Limb (tissue), 2 donors: ENCODE data around the gene CCT7.

Source experiments
- DNase-seq, 2 donors: peaks; one replicate each; pipeline ENCODE4 v3.0.0-alpha.2; 2016; ENCODE audit errors: extremely low spot score in 2 of 2

CCT7 gene

DNA sequence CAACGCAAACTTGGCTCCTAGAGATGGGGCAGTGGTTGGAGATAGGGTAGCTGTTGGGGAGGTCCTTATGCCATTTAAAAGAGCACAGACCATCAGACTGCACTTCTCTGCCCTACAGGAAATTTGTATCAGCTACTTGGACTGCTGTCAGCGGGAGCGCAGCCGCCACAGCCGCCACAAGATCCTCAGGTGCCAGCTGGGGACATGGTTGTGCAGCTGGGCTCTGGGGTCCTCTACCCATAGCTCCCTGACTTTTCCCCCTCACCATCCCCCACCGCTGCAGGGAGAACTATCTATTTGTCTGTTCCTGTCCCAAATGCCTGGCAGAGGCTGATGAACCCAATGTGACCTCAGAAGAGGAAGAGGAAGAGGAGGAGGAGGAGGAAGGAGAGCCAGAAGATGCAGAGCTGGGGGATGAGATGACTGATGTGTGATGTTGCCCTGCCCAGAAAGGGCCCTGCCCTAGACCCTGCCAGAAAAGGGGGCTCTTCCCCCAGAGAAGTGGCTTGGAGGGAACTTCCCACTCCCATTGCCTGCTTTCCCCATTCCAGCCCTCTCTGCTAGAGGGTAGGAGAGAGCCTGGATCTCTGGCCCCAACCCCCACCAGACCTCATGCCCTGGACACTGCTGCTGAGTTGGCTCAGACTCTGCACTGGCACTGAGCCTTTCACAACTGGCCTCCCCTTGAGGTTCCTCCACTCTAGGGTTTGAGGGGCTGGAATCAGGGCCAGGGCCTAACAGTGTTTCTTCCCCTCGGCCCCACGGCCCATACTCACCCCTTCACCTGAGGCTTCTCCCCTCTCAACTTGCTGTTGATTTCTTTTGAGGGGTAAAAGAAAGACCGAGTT, 8.4 kb upstream of the CCT7 start:
- no peak for DNase-seq

DNA sequence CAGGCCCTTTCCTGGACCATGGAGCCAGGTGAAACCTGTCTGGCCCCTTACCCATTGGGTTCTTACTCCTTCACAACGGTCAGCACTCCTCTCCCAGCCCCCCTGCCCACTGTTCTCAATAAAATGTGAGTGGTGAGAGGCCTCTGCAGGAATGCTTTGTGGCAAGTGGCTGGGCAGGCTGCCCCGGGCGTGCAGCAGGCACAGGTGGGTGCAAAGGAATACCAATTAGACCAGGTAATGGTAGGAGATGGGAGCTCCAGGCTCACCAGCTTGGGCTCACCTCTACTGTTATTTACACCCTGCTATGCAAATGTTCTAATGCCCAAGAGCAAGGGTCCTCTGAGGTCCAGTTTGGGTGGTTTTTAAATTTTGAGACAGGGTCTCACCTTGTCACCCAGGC, 7.0 kb upstream of the CCT7 start:
- DNase-seq, result no peak

DNA sequence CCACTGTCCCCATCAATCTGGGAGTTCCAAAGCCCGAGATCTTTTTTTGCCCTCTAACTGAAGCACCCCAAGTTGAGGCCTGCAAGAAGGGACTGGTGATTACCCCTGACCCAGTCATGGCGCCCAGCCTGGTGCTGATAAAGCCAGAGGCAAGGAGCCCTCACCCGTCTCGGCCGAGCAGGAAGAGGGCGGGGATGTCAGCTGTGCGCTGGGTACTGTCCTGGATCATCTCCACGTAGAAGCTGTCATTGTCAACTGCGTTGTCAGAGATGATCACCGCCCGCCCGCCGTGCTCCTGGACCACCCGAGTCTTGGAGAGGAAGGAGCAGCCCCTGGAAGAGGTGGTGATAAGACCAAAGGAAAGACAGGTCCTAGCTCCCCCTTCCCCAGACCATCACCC, 5.5 kb upstream of the CCT7 start:
- no peak for DNase-seq

DNA sequence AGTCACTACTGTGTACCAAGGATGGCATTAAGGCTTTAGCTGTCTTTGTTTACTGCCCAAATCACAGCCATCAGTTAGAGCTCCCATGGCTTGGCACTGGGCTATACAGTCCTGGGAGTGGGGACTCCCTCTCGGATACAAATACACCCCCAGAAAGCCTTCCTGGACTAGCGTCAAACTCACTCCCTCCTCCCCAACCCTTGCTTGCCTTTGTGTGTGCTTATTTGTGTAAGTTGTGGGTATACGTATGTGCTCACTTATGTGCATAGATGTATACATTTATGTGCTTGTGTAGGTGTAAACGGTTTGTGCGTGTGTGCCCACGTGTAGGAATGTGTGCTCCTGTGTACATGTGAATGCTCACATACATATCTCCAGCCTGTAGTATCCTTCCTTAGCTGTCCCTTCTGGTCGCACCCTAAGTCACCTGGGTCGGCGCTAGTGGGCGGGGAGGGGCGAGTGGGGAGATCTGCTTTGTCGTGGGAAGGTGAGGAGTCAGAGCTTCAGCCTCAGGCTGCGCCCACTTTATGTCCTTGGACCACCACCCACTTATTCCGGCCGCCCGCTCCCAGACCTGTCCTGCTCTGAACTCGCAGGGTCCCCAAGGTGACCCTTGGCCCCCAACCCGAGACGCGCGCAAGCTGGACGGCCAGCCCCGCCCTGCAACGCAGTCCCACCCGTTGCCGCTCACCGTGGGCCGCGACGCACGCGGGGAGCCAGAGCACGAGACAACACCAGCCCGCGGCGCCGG, 1.5 kb upstream of the CCT7 start:
- no peak for DNase-seq

DNA sequence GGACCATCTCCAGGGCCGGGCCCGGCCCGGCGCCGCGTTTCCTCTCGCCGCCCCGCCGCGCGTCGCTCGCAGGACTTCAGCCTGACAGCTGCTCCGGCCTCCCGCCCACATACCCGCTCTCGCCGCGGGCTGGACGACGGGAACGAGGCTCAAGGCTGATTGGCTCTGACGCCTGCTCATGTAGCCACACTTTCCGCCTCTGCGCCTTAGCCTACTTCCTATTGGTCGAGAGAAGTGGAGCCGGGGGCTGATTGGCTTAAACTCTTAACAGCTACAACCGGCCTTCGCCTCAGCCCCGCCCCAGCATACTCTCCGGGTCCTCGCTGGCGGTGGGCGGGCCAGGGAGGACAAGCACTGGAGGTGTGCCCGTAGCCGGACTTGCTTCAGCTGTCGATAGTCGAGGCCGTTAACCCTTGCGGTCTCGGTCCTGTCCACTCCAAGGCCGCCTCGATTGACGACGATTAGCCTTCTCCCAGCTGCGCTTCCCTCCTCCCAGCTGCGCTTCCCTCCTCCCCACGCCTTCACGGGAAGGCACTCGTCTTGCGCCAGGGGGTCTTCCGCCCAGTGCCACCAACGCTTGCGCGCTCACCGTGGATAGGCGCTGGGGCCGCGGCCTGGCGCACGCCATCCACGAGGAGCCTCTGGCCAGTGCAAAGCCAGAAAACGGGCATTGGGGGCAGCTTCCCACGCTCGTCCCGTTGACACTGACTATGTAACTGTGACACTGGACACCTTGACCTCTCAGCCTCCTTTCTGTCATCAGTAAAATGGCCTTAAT, 765 bp upstream of the CCT7 start, which contains the start of gene PRADC1:
PRADC1 (minus strand) TSS at position 86 of the 778 bp plus-strand sequence; CDS start at position 7, 79 bp downstream.
- DNase-seq, result peak; percentile 97 to 99

DNA sequence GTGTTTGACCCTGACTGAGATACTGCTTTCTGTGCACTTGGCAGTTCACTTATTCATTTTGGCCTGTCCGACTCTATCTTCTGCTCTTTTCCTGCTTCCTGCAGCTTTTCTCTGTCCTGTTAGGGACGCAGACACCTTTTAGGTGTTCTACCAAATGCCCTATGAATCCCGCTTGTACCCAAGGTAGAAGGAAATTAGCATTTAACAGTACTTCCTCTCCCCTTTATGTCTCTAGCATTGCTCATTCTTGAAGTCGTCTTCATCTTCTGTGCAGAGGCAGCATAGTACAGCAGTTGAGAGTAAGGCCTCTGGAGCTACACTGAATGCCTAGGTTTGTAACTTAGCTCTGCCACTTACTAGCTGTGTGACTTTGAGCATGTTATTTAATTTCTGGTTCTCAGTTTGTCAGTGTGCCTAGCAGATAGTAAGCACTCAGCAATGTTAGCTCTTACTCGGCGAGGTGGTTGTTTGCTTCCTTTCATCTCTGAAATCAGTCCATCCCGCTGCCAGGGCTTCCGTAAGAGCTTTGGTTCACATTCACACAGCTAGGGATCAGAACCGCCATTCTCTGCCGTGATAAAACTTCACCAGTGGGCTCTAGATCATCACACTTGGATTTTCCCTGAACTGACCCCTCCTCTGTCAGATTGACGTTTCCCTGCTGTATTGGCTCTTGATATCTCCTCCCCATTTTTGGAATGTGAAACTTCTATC, 1.4 kb downstream of the CCT7 start:
- no peak for DNase-seq

DNA sequence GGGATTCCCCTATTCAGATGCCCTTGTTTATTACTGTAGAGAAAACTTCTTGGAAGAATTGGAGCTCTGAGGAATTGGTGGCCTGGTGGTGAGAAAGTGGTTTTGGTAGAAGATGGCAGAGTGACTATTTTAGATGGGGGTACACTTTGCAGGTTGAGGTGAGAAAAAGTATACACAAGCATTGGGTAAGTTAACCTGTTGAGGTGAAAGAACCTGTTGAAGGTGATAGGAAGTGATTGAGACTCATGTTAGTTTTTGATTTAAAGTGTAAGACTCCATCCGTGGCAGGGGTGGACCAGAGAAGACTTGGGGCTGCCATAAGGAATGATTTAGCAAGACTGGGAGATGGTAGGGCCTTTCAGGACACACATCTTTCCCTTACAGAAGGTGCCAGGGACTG, 3.1 kb downstream of the CCT7 start:
- no peak for DNase-seq

DNA sequence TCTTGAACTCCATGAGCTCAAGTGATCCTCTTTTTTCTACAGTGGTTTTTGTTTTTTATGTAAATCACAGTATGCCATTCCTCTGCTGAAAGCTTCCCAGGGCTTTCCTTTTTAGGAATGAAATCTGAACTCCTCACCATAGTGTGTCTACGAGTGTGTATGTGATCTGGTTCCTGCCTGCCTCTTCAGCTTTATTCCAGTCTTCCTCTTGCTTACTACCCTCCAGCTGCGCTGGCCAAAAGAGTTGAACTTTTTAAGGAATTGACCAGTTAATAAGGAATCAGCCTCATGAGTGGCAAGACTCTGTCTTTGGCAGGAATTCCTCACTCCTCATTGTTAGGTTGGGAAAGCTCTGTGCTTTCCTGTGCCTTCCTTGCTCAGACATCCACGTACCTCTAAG, 4.0 kb downstream of the CCT7 start:
- DNase-seq, result no peak

DNA sequence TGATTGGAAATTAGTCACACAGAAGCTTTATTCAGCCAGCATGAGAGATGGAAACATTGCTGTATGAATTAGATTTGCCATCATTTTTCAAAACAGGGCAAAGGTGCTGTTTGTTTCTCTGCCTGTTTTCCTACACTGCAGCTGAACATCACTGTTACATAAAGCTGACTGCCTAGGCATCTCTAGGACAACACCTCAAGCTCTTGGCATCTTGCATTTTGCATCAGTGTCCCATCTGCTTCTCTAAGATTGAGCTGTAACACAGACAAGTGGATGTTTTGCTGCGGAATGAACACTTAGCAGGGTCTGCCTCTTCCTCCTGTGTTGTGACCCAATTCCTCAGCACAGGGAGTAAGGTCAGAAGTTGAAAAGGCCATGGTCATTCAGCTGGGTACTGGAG, 4.9 kb downstream of the CCT7 start:
- DNase-seq, result no peak

DNA sequence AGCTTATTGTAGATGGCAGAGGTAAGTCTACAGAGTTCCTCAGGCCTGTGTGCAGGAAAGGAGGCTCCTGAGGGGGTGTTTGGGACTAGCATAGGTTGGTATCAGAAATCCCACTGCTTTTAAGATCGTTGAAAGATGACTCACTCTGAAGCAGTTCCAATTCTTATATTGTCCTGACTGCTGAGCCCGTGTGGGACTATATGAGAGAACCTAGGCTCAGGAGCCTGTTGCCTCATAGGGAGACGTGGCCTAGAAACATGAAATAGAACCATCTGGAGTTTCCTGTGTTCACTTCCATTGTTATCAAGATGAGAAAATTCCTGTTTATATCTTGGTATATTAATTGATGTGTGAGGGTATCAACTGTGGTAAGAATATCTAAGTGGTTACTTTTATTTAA, 5.7 kb downstream of the CCT7 start:
- no peak for DNase-seq

DNA sequence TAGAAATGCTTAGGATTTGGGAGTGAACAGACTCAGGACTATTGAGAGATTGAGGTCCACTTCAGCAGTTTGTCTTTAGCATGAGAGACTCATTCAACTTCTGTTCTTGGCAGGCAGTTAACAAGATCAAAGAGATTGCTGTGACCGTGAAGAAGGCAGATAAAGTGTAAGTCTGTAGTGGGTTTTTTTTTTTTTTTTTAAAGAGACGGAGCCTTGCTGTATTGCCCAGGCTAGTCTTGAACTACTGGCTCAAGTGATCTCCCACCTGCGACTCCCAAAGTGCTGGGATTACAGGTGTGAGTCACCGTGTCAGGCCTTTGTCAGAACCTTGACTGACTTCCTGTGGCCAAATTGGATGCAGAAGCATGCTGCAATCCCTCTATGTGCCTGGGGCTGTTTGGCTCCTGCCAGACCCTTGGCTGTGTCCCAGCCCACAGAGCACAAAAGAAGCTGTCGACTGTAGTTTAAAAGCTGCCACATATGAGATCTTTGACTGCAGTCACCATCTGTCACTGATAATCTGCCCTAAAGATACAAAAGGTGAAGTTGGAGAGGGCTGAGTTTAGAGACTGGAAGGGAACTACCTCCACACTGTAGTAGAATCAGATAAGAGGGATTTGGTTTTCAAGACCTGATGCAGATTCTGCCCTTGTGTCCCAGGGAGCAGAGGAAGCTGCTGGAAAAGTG, 9.9 kb downstream of the CCT7 start:
- DNase-seq, result no peak

DNA sequence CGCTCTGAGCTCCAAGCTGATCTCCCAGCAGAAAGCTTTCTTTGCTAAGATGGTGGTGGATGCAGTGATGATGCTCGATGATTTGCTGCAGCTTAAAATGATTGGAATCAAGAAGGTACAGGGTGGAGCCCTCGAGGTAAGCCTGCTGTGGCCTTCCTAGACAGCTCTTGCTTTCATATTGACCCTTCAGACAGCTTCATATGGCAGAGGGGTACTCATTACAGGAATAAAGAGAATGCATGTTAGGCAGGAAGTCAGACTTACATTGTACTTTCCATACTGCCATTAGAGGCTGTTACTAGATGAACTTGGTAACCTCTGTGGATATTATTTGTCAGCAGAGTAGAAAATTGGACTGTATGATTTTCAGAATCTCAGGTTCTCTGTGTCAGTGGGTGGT, 10.5 kb downstream of the CCT7 start:
- no peak for DNase-seq

DNA sequence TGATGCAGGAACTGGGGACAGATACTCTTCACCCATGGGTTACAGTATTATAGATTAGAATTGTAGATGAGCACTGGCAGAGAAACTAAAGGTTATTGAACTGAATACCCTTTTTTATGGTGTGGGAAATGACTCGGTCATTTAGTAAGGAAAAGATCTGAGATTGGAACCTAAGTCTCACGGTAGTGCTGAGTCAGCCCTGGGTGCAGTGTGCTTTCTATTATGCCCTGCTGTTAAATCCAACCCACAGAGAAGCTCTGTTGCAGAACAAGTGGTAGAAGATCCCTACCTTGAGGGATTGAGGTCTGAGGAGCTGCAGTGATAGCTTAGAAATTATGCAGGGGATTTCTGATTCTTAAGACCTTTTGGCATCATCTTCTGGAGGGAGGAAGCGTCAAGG, 12.7 kb downstream of the CCT7 start:
- DNase-seq, result no peak

DNA sequence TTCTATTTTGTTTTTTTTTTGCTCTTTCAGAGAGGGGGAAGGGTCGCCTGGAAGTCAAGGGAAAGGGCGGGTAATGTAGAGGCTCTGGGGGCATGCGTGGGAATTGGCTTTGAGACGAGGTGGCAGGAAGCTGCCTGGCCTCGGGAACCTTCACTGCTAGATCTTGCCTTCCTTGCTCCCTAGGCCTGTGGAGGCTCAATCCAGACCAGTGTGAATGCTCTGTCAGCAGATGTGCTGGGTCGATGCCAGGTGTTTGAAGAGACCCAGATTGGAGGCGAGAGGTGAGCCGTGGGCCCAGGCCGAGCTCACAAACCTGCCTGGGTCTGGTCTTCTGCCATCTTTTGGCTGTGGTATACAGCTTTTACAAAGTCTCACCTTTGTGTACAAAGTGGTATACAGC, 15.5 kb downstream of the CCT7 start:
- DNase-seq, result no peak

DNA sequence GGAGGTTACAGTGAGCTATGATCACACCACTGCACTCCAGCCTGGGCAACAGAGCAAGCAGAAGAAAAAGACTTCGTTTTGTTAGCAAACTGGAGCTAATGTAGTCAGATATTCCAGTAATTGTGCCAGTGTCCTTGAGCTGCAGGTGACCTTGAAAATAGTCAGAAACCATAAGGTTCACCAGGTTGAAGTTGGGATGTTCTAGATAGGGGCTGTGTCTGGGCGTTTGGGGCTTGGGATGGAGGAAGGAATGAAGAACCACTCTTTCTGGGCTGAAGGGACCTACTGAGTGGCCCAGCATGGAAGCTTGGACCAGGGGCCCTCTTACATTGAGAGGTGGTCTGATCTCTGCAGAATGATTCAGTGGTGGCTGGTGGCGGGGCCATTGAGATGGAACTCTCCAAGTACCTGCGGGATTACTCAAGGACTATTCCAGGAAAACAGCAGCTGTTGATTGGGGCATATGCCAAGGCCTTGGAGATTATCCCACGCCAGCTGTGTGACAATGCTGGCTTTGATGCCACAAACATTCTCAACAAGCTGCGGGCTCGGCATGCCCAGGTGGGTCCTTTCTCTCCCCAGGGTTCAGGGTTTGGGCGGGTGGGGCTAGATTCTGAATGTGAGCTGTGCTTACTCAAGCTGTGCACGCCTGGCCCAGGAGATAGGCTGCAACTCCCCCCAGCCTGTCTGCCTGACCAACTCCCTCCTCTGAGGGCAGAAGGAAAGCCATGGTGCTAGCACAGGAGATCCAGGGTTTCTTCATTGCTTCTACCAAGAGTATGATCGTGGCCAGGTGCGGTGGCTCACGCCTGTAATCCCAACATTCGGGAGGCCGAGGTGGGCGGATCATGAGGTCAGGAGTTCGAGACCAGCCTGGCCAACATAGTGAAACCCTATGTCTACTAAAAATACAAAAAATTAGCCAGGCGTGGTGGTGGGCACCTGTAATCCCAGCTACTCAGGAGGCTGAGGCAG, 17.1 kb downstream of the CCT7 start:
- DNase-seq, result no peak

DNA sequence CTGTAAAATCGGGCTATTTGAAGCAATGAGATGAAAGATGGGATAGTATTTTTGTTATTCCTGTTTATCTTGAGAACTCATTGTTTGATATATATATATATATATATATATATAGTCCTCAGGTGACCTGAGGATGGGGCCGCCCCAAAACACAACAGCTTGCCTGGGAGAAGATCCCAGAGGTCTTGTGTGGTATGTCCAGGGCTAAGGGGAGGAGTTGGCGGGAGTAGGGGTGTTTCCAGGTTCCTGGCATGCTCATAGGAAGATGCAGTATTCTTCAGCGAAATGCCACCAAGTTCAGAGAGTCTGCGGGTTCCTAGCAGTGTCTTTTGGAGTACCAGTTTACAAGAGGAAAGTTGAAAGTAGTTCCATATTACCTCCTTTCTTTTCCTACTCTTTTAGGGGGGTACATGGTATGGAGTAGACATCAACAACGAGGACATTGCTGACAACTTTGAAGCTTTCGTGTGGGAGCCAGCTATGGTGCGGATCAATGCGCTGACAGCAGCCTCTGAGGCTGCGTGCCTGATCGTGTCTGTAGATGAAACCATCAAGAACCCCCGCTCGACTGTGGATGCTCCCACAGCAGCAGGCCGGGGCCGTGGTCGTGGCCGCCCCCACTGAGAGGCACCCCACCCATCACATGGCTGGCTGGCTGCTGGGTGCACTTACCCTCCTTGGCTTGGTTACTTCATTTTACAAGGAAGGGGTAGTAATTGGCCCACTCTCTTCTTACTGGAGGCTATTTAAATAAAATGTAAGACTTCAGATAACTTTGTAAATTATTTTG, 18.3 kb downstream of the CCT7 start:
- no peak for DNase-seq

DNA sequence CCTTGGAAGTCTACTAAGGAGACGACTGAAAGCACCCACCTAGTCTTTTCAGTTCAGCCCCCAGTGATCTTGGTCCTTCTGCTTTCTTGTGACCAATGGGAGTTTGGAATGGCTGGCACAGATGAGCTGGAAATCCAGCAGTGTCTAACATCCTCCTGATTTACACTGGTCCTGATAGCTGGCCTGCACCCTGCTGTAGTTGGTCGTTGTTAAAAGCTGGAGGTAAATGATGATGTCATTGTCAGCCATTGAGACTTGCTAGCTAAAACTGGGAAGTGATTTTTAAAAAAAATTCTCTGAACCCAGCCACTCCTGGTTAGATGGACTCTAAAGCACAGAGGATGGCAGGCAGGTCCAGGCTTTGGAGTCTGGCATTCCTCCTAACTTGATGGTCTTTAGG, 19.3 kb downstream of the CCT7 start:
- no peak for DNase-seq

DNA sequence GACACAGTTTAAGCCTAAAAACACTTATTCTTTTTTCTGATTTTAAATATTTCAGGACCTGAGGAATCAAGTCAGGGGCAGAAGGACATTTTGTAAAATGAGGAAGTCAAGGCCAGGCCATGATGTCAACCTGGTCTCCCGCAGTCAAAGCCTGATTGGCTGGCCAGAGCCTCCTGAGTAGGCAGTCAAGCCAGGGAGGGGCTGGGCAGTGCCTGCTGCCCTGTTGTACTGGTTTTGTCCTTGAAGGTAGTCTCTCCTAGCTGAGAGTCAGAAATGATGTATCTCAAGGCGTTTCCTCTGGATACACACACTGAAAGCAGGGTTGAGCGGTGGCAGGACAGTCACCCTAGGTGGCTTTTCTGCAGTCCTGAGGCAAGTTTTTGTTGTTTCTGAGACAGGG, 19.8 kb downstream of the CCT7 start:
- no peak for DNase-seq
